WTC11 (cell line): Measurements from ENCODE around the gene CALHM4. TPM values are rescaled to one million over a fixed set of nuclear protein-coding genes. Genes with fewer than 3 reads are reported as not detected.

Experiments used
- ATAC-seq: fragments of 200-7000 bp; cut with Tn5 transposase; 2 replicates; pipeline ENCODE4 v1.10.0; 2021; ENCODE audit warnings: mild to moderate bottlenecking, moderate library complexity
- CTCF ChIA-PET: fragments of 300-600 bp; sonication (Branson Sonifier 250); formaldehyde crosslinking; loops from one replicate; lab custom pipeline; 2021; ENCODE audit warnings: antibody characterized with exemption; lab: Charles Lee
- POLR2A ChIA-PET: fragments of 350-600 bp; sonication (Branson Sonifier 250); formaldehyde crosslinking; loops from one replicate; lab custom pipeline; 2021; ENCODE audit warnings: antibody characterized with exemption; lab: Charles Lee
- DNase-seq: peaks from one replicate; pipeline ENCODE4 v3.0.0; 2021; ENCODE audit warnings: low spot score
- H3K27ac Mint-ChIP-seq: 2 replicates; pipeline ENCODE4 v1.8.0; 2021; ENCODE audit warnings: mixed read lengths
- H3K27me3 Mint-ChIP-seq: 2 replicates; pipeline ENCODE4 v1.8.0; 2021; ENCODE audit warnings: low read depth, mild to moderate bottlenecking, moderate library complexity, mixed read lengths
- H3K36me3 Mint-ChIP-seq: 2 replicates; pipeline ENCODE4 v1.8.0; 2021; ENCODE audit warnings: mixed read lengths
- H3K4me1 Mint-ChIP-seq: 2 replicates; pipeline ENCODE4 v1.8.0; 2022; ENCODE audit warnings: mixed read lengths
- H3K4me3 Mint-ChIP-seq: 2 replicates; pipeline ENCODE4 v1.8.0; 2021; ENCODE audit warnings: mild to moderate bottlenecking, moderate library complexity, mixed read lengths
- H3K9me3 Mint-ChIP-seq: 2 replicates; pipeline ENCODE4 v1.8.0; 2021; ENCODE audit warnings: mixed read lengths
- ATF6 ChIP-seq: sonication (generic); formaldehyde crosslinking; IDR thresholded peaks from 2 replicates; pipeline ENCODE4 v1.8.1; 2023; ENCODE audit warnings: mild to moderate bottlenecking, missing genetic modification reagents
- FOXP1 ChIP-seq: sonication (generic); formaldehyde crosslinking; IDR thresholded peaks from 2 replicates; pipeline ENCODE4 v1.8.0; 2022; ENCODE audit warnings: missing genetic modification reagents, mild to moderate bottlenecking, moderate library complexity, borderline replicate concordance
- GABPB1 ChIP-seq: sonication (generic); formaldehyde crosslinking; IDR thresholded peaks from 2 replicates; pipeline ENCODE4 v1.8.1; 2023; ENCODE audit warnings: mild to moderate bottlenecking, missing genetic modification reagents
- JUN ChIP-seq: sonication (generic); formaldehyde crosslinking; IDR thresholded peaks from 2 replicates; pipeline ENCODE4 v1.8.0; 2023; ENCODE audit warnings: mild to moderate bottlenecking, missing genetic modification reagents
- KAT7 ChIP-seq: sonication (generic); formaldehyde crosslinking; IDR thresholded peaks from 2 replicates; pipeline ENCODE4 v1.8.1; 2023; ENCODE audit warnings: missing genetic modification reagents, mild to moderate bottlenecking, borderline replicate concordance
- NR1H2 ChIP-seq: sonication (generic); formaldehyde crosslinking; IDR thresholded peaks from 2 replicates; pipeline ENCODE4 v1.9.0; 2021; ENCODE audit warnings: mild to moderate bottlenecking, moderate library complexity, missing genetic modification reagents
- PRDM15 ChIP-seq: sonication (generic); formaldehyde crosslinking; IDR thresholded peaks from 2 replicates; pipeline ENCODE4 v1.8.0; 2022; ENCODE audit warnings: missing genetic modification reagents
- PREB ChIP-seq: sonication (generic); formaldehyde crosslinking; IDR thresholded peaks from 2 replicates; pipeline ENCODE4 v1.8.1; 2022; ENCODE audit warnings: mild to moderate bottlenecking, missing genetic modification reagents, moderate library complexity, borderline replicate concordance
- SMAD3 ChIP-seq: sonication (generic); formaldehyde crosslinking; IDR thresholded peaks from 2 replicates; pipeline ENCODE4 v1.8.0; 2022; ENCODE audit warnings: missing genetic modification reagents, mild to moderate bottlenecking, borderline replicate concordance
- TEAD4 ChIP-seq: sonication (generic); formaldehyde crosslinking; IDR thresholded peaks from 2 replicates; pipeline ENCODE4 v1.8.0; 2022; ENCODE audit warnings: mild to moderate bottlenecking, missing genetic modification reagents
- USF2 ChIP-seq: sonication (generic); formaldehyde crosslinking; IDR thresholded peaks from 2 replicates; pipeline ENCODE4 v1.8.1; 2023; ENCODE audit warnings: mild to moderate bottlenecking, missing genetic modification reagents, moderate library complexity
- ZNF281 ChIP-seq: sonication (generic); formaldehyde crosslinking; IDR thresholded peaks from 2 replicates; pipeline ENCODE4 v1.8.0; 2023; ENCODE audit warnings: mild to moderate bottlenecking, missing genetic modification reagents
- ZNF317 ChIP-seq: sonication (generic); formaldehyde crosslinking; IDR thresholded peaks from 2 replicates; pipeline ENCODE4 v1.8.1; 2023; ENCODE audit warnings: low read depth, mild to moderate bottlenecking, moderate library complexity, missing genetic modification reagents, borderline replicate concordance
- ZNF416 ChIP-seq: fragments of 250-450 bp; sonication (Bioruptor Pico); IDR thresholded peaks from 2 replicates; pipeline ENCODE4 v1.9.0; 2021; ENCODE audit warnings: mild to moderate bottlenecking, inconsistent platforms
- total RNA-seq: library from RNA; stranded (reverse); gene quantifications from 3 replicates; pipeline ENCODE4 v1.2.3, GENCODE V29; 2021

CALHM4 gene
- total RNA-seq, 1 experiment from 2014 or later = not detected

- TF ChIP-seq ZNF281 (CRISPR knock-in tag) = no peak
- no peak for TF ChIP-seq SMAD3
- no peak for TF ChIP-seq ZNF416 (CRISPR knock-in tag)
- TF ChIP-seq NR1H2 = no peak
- no peak for TF ChIP-seq GABPB1 (CRISPR knock-in tag)
- TF ChIP-seq ZNF317 = no peak
- TF ChIP-seq, all 79 proteins: peak for 0
Measured at GRCh38 chr6:116515141-116515540, 38.4 kb upstream of the CALHM4 start (continued).

GRCh38 chr6:116518621-116519368 is 34.8 kb upstream of the CALHM4 start:
- CTCF ChIA-PET = interaction anchor here (1.1 kb wide), 1 partner anchor 250 kb away, joined by 3 read pairs; no protein-coding TSS in a partner anchor
- Mint-ChIP-seq H3K4me1 (peaks cover 18% of the 10 kb centered on the region), H3K27ac (no peak overlapping the region), H3K36me3 (no peaks in the 10 kb centered on the region), H3K4me3 (no peak overlapping the region), H3K27me3 (no peaks in the 10 kb centered on the region; the same call in 1 of the 2 replicates), H3K9me3 (no peaks in the 10 kb centered on the region)
- no peak for ATAC-seq
- no peak for DNase-seq
- POLR2A ChIA-PET = no interaction called here
- TF ChIP-seq PRDM15 (CRISPR knock-in tag) (no peak), JUN (no peak), FOXP1 (CRISPR knock-in tag) (no peak), ZNF317 (no peak), KAT7 (CRISPR knock-in tag) (no peak), TEAD4 (no peak), USF2 (CRISPR knock-in tag) (no peak), PREB (CRISPR knock-in tag) (no peak), ATF6 (CRISPR knock-in tag) (no peak)
